ENCODE measurements around the gene CCDC106.
A peak's percentile ranks its signal among the peaks of the same experiment; 100 is the strongest.

Gene CCDC106

DNA sequence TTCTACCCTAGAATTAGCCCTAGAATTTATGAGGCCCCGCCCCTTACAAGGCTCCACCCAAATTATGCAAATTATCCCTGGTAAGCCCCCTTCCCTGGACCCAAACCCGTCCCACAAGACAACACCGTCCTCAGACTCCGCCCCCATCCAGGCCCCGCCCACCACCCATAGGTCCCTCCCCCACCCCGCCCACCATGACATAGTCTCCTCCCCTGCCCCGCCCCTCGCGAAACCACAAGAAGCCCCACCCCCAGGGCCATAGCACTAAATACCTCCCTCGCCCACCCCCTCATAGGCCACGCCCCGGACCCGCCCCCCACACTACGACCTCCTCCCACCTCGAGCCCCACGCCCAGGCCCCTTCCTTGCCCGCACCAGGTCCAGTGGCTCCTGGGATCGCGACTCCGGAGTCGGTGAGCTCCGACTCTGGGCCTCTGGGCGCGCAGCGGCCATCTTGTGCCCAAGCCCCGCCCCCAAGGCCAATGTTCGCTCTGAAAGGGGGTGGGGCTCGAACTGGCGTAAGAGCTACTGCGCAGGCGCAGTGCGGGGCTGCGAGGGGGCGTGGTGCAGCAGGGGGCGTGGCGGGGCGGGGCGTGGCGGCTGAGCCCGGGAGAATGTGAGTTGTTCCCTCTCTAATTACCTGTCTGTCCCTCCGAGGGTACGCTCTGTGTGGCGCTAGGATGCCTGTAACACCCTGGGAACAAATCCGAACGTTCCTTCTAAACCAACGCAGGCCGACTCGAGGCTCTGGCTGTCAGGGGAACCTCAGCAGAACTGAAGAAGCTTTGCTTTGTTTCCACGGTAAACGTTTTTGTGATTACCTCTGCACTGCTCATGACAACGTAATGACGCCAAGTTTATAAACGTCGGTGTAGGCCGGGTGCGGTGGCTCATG is 23.7 kb upstream of the CCDC106 start, which contains the start of gene ZNF784:
Gene ZNF784, minus strand, starts transcription at position 458 of the 895 bp plus-strand sequence. Its CDS starts 5 bp downstream, at position 453.
- peak within 1 kb of the TSS; percentile 64 to 74 for H3K4me3 ChIP-seq (replicated peaks in 1 of 2; ENCODE audit: low read depth in 2 of 2, low read length in 2 of 2)
- peak; percentile 95 to 96 for DNase-seq (ENCODE audit: low read depth in 2 of 2)
- TF ChIP-seq, protein P1, sequence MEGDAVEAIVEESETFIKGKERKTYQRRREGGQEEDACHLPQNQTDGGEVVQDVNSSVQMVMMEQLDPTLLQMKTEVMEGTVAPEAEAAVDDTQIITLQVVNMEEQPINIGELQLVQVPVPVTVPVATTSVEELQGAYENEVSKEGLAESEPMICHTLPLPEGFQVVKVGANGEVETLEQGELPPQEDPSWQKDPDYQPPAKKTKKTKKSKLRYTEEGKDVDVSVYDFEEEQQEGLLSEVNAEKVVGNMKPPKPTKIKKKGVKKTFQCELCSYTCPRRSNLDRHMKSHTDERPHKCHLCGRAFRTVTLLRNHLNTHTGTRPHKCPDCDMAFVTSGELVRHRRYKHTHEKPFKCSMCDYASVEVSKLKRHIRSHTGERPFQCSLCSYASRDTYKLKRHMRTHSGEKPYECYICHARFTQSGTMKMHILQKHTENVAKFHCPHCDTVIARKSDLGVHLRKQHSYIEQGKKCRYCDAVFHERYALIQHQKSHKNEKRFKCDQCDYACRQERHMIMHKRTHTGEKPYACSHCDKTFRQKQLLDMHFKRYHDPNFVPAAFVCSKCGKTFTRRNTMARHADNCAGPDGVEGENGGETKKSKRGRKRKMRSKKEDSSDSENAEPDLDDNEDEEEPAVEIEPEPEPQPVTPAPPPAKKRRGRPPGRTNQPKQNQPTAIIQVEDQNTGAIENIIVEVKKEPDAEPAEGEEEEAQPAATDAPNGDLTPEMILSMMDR (IDR thresholded peaks at IDR 0.05; ENCODE audit: low read depth, low read length): no peak

DNA sequence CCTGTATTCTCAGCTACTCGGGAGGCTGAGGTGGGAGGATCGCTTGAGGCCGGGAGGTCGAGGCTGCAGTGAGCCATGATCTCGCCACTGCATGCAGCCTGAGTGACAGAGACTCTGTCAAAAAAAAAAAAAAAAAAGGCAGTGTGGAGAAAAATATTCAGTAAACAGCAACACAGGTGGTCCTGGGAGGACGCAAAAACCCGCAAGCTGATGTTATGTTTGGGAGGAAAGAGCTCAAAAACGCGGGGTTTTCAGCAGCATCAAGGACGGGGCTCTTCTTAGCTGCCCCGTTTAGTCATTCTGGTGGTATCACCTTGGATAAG is 23.0 kb upstream of the CCDC106 start:
- no peak for DNase-seq (ENCODE audit: low read depth in 2 of 2)
- peak overlapping the region; percentile 64 to 74 for H3K4me3 ChIP-seq (replicated peaks in 1 of 2; ENCODE audit: low read depth in 2 of 2, low read length in 2 of 2)
- TF ChIP-seq, protein P1 (IDR thresholded peaks at IDR 0.05; ENCODE audit: low read depth, low read length): no peak

DNA sequence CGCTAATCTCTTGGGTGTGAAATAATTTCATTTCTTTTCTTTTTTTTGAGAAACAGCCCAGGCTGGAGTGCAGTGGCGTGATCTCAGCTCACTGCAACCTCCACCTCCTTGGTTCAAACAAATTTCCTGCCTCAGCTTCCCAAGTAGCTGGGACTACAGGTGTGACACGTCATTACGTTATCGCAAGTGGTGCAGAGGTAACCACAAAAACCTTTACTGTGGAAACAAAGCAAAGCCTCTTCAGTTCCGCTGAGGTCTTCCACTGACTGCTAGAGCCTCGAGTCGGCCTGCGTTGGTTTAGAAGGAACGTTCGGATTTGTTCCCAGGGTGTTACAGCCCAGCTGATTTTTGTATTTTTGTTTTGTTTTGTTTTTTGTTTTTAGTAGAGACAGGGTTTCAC is 21.7 kb upstream of the CCDC106 start:
- no peak for DNase-seq (ENCODE audit: low read depth in 2 of 2)
- TF ChIP-seq, protein P1 (IDR thresholded peaks at IDR 0.05; ENCODE audit: low read depth, low read length): no peak
- H3K4me3 ChIP-seq (replicated peaks in 1 of 2; ENCODE audit: low read depth in 2 of 2, low read length in 2 of 2): no peak overlapping the region

DNA sequence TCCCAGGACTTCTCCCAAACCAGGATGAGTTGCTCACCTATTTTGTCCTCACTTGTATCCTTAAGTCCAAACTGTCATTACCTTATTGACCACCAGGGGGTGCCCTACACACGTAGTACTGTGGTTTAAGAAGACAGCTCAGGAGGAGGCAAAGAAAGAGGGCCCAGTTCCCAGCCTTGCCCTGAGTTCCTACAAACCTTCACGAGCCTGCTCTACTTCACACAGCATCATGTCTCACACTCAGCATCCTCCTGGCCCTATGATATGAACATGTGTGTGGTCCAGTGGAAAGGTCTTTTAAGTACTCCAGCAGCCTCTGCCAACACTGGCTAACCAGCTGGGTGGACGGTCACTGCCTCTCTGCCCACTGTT is 15.6 kb upstream of the CCDC106 start:
- TF ChIP-seq, protein P1 (IDR thresholded peaks at IDR 0.05; ENCODE audit: low read depth, low read length): peak; percentile 81
- DNase-seq (ENCODE audit: low read depth in 2 of 2): peak; percentile 98 to 99
- no peak overlapping the region for H3K4me3 ChIP-seq (replicated peaks in 1 of 2; ENCODE audit: low read depth in 2 of 2, low read length in 2 of 2)

DNA sequence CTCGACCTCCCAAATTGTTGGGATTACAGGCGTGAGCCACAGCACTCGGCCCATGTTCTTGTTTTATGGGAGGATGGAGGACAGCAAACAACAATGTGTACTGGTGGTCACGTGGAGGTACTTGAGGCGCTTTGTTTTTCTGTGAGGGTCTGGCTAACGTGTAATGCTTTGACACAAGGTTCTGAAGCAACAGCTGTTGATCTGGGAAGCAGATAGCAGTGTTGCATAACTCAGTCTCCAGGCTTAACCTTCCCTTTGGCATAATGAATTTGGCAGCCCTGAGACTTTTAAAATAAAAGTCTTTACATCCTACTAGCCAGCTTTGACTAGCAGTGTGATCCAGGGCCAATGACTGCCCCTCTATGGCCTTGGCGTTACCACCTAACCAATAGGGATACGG is 14.2 kb upstream of the CCDC106 start:
- no peak for DNase-seq (ENCODE audit: low read depth in 2 of 2)
- TF ChIP-seq, protein P1 (IDR thresholded peaks at IDR 0.05; ENCODE audit: low read depth, low read length): no peak
- H3K4me3 ChIP-seq (replicated peaks in 1 of 2; ENCODE audit: low read depth in 2 of 2, low read length in 2 of 2): no peak overlapping the region

DNA sequence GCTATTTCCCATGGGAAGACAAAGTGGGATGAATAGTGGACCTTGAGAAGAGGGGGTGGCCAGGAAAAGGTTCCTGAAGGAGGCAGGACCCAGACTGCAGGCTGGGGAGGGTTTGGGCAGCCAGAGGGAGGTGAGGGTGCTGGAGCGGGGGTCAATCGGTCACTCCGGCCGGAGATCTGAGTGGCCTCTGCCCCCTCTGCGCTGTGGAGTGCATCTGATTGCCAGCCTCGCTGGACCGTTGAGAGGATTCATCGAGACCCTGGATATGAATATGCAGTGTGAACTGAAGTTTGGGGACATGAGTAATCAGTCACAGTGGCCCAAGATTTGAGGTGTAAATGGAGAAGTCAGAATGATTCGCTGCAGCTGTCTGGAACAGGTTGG is 12.7 kb upstream of the CCDC106 start:
- DNase-seq (ENCODE audit: low read depth in 2 of 2): no peak
- TF ChIP-seq, protein P1 (IDR thresholded peaks at IDR 0.05; ENCODE audit: low read depth, low read length): no peak
- peak overlapping the region; percentile 79 to 87 for H3K4me3 ChIP-seq (replicated peaks in 1 of 2; ENCODE audit: low read depth in 2 of 2, low read length in 2 of 2)

All from cardiac fibroblast (primary cell).